Thyroid gland (tissue), 4 donors: ENCODE measurements around the gene CDK19. TPM values are rescaled to one million over a fixed set of nuclear protein-coding genes. Genes with fewer than 3 reads are reported as not detected.

ENCODE experiments used
- DNase-seq, 2 donors: peaks; one replicate each; pipeline ENCODE4 v3.0.0-alpha.2; 2019
- H3K27ac ChIP-seq, 3 donors: fragments of 200-600 bp; sonication (generic); 1 replicate in 2 of 3; 2 replicates in 1 of 3; pipeline ENCODE4 v1.5.1; 2016 to 2019; ENCODE audit warnings: mild to moderate bottlenecking in 1 of 3, moderate library complexity in 1 of 3
- H3K27me3 ChIP-seq: fragments of 200-600 bp; sonication (generic); one replicate; pipeline ENCODE4 v1.5.1; 2019
- H3K36me3 ChIP-seq, 2 donors: fragments of 200-600 bp; sonication (generic); one replicate each; pipeline ENCODE4 v1.5.1; 2016 to 2019
- H3K4me1 ChIP-seq, 2 donors: fragments of 200-600 bp; sonication (generic); one replicate each; pipeline ENCODE4 v1.5.1; 2017 to 2019
- H3K4me3 ChIP-seq, 3 donors: fragments of 200-600 bp; sonication (generic); replicated peaks in 1 of 3; 1 replicate in 2 of 3; 2 replicates in 1 of 3; pipeline ENCODE4 v1.5.1; 2016; ENCODE audit warnings: mild to moderate bottlenecking in 1 of 3
- H3K9me3 ChIP-seq: fragments of 200-600 bp; sonication (generic); one replicate; pipeline ENCODE4 v1.5.1; 2017
- CTCF ChIP-seq, 6 experiments: fragments of 200-600 bp in 3 of 6; fragments of 450-650 bp in 3 of 6; sonication (generic) in 3 of 6; IDR thresholded peaks; one replicate each; pipeline ENCODE4 v1.5.1; 2016 to 2019; ENCODE audit warnings: antibody characterized with exemption in 6 of 6, mild to moderate bottlenecking in 2 of 6, inconsistent platforms in 1 of 6, moderate library complexity in 1 of 6
- POLR2A ChIP-seq, 2 donors: fragments of 450-650 bp; IDR thresholded peaks; one replicate each; pipeline ENCODE4 v1.6.1; 2017; ENCODE audit warnings: antibody characterized with exemption in 2 of 2, mild to moderate bottlenecking in 2 of 2, moderate library complexity in 1 of 2
- WGBS, 2 donors: methylation state at CpG; one replicate each; pipeline ENCODE4 v1.1.5; 2017; 5-methylcytosine and 5-hydroxymethylcytosine counted together
- intact Hi-C: fragments of 100-400 bp; cut with DNase I; formaldehyde crosslinking; loops from one replicate; pipeline ENCODE4 v1.15.1; 2023
- total RNA-seq, 4 donors: library from RNA; depleted of rRNA; stranded (reverse); fragments of >200 nt; gene quantifications; one replicate each; pipeline ENCODE4 v1.2.3, GENCODE V29; 2016

CDK19 gene
- 10 to 100 TPM; 12.6 to 17.9 (median 13.3) TPM for total RNA-seq

DNA sequence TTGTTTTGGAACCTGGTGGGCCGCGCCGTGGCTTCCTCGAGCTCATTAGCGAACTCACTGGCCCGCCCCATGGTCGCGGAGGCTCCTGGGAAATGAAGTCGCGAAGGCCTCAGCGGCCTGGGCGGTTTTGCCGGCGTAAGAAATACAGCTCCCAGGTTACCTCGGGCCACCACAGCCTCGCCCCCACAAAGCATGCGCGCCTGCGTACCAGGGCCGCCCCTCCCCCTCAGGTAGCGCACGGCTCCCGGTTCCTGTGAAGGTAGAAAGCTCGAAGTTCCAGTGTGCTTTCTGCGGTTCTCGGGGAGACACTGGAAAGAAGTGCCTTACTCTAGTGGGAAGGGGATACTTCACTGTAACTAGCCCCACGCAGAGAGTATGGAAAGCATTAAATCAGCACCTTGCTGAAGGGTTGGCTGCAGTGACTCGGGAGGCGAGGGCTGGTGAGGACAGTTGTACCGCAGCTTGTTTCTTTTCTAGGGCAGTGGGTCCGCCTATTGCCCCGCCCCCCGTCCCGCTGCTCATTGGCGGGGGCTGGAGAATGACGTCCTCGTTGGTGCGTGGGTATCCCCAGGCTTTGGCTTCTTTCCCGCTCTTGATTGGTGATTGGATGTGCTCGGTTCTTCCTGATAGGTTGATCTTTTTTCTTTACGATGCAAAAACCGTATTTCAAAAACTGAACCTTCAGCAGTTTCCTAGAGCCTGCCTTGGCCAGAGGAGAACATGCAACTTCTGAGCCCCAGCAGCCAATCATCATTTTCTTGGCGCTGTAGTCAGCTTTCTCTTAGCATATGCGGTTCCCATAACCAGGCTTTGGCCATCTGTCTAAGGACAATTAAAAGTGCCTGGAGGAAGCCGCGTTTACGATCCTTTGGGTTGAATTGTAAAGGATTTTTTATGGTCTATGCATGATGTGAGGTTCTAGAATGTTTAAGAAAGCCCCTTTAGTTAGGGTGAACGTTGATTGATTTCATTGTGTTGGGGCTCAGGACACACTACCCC lies at the start of gene CDK19:
CDK19 (minus strand) TSS at position 59 of the 999 bp plus-strand sequence. CDS start 333 bp downstream, outside the sequence.
- Histone ChIP-seq H3K4me1 (peaks cover 12% of the 10 kb centered on the region in 2 donors), H3K27me3 (no peaks in the 10 kb centered on the region), H3K4me3 (peak within 1 kb of the TSS; percentile 46 to 87 (median 86)), H3K9me3 (no peaks in the 10 kb centered on the region), H3K36me3 (no peaks in the 10 kb centered on the region), H3K27ac (peak within 1 kb of the TSS; percentile 92 to 98 (median 96))
- TF ChIP-seq POLR2A (IDR thresholded peaks at IDR 0.05): peak; percentile 78 to 92
- TF ChIP-seq CTCF (IDR thresholded peaks at IDR 0.05): no peak
- peak; percentile 99 for DNase-seq
- 2 to 3% methylated on average over 38 to 39 of the region's 48 CpGs for WGBS, 2 donors
- intact Hi-C loops: loop anchor here (2.0 kb wide), 1 partner anchor 59 kb away; the partner anchor contains the start of gene AMD1

- no peak for TF ChIP-seq POLR2A (IDR thresholded peaks at IDR 0.05)
- TF ChIP-seq CTCF (IDR thresholded peaks at IDR 0.05): no peak
- Histone ChIP-seq H3K27ac (no peak overlapping the region), H3K9me3 (no peaks in the 10 kb centered on the region), H3K27me3 (no peaks in the 10 kb centered on the region), H3K4me1 (peaks cover 0 to 2% of the 10 kb centered on the region in 2 donors), H3K4me3 (no peak overlapping the region), H3K36me3 (no peaks in the 10 kb centered on the region)
- no peak for DNase-seq
- intact Hi-C loops: no loop called here
- WGBS, 2 donors: 52 to 55% methylated on average over 2 of the region's 2 CpGs
These were observed 49.6 kb upstream of the CDK19 start for GRCh38 chr6:110864824-110865223.

GRCh38 chr6:110859335-110859792 lies 44.1 kb upstream of the CDK19 start:
- Histone ChIP-seq H3K27ac (no peak overlapping the region), H3K9me3 (no peaks in the 10 kb centered on the region), H3K4me1 (peaks cover 0 to 6% of the 10 kb centered on the region in 2 donors), H3K36me3 (no peaks in the 10 kb centered on the region), H3K27me3 (no peaks in the 10 kb centered on the region), H3K4me3 (no peak overlapping the region)
- WGBS, 2 donors: 68 to 69% methylated on average over 12 of the region's 12 CpGs
- TF ChIP-seq CTCF (IDR thresholded peaks at IDR 0.05) (no peak), POLR2A (IDR thresholded peaks at IDR 0.05) (no peak)
- no peak for DNase-seq
- intact Hi-C loops: no loop called here

DNA sequence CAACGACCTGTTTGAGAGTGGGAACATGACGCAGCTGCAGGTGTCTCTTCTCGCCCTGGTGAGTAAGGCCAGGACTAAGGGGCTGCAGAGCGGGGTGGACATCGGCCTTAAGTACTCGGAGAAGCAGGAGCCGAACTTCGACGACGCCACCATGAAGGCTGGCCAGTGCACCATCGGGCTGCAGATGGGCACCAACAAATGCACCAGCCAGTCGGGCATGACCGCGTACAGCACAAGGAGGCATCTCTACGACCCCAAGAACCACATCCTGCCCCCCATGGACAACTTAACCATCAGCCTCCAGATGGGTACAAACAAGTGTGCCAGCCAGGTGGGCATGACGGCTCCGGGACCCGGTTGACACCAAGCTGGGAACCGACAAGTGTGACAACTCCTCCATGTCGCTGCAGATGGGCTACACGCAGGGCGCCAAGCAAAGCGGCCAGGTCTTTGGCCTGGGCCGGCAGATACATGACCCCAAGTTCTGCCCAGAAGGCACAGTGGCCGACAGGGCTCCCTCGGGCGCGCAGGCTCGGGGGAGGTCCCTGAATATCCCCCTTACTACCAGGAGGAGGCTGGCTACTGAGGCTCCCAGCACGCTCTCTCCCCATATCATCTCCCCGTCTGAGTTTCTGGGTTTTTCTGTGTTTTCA lies 43.4 kb upstream of the CDK19 start:
- Histone ChIP-seq H3K9me3 (no peaks in the 10 kb centered on the region), H3K4me1 (peaks cover 0 to 6% of the 10 kb centered on the region in 2 donors), H3K27ac (no peak overlapping the region), H3K27me3 (no peaks in the 10 kb centered on the region), H3K4me3 (no peak overlapping the region), H3K36me3 (no peaks in the 10 kb centered on the region)
- WGBS, 2 donors: 91 to 96% methylated on average over 16 to 26 of the region's 31 CpGs
- intact Hi-C loops: no loop called here
- TF ChIP-seq POLR2A (IDR thresholded peaks at IDR 0.05) (no peak), CTCF (IDR thresholded peaks at IDR 0.05) (no peak)
- DNase-seq: no peak
